Central memory CD4-positive, alpha-beta T cell (primary cell): ENCODE results near the gene AS3MT.
A peak's percentile ranks its signal among the peaks of the same experiment; 100 is the strongest.

Experiments
- DNase-seq: peaks from one replicate; pipeline ENCODE4 v3.0.0; 2022

AS3MT gene

GRCh38 chr10:102856758-102857424 lies 12.4 kb upstream of the AS3MT start:
- DNase-seq, result no peak

- DNase-seq, result no peak
Observed at GRCh38 chr10:102859911-102860310, 9.4 kb upstream of the AS3MT start.

- DNase-seq, result no peak
Observed at GRCh38 chr10:102863660-102864059, 5.6 kb upstream of the AS3MT start.

GRCh38 chr10:102865620-102866019 lies 3.6 kb upstream of the AS3MT start:
- no peak for DNase-seq

GRCh38 chr10:102868911-102869257 lies 386 bp upstream of the AS3MT start:
- no peak for DNase-seq

- DNase-seq, result no peak
Observed at GRCh38 chr10:102870221-102870620, 951 bp downstream of the AS3MT start.

- no peak for DNase-seq
Observed at GRCh38 chr10:102872163-102872562, 2.9 kb downstream of the AS3MT start.

GRCh38 chr10:102876747-102877153 lies 7.5 kb downstream of the AS3MT start:
- DNase-seq, result no peak

- DNase-seq, result no peak
Observed at GRCh38 chr10:102878629-102879028, 9.4 kb downstream of the AS3MT start.

- DNase-seq, result no peak
Observed at GRCh38 chr10:102880256-102880655, 11.0 kb downstream of the AS3MT start.

GRCh38 chr10:102888048-102888447 lies 18.8 kb downstream of the AS3MT start:
- DNase-seq, result no peak

GRCh38 chr10:102894466-102895213 lies 25.4 kb downstream of the AS3MT start:
- DNase-seq, result no peak

GRCh38 chr10:102900006-102900405 lies 30.7 kb downstream of the AS3MT start:
- DNase-seq, result no peak

GRCh38 chr10:102904346-102904745 lies 35.1 kb downstream of the AS3MT start:
- no peak for DNase-seq

GRCh38 chr10:102906507-102906906 lies 37.2 kb downstream of the AS3MT start:
- no peak for DNase-seq

- no peak for DNase-seq
Observed at GRCh38 chr10:102914781-102915180, 45.5 kb downstream of the AS3MT start.

- no peak for DNase-seq
Observed at GRCh38 chr10:102916173-102916572, 46.9 kb downstream of the AS3MT start.

- peak; percentile 79 for DNase-seq
Observed at GRCh38 chr10:102917314-102917961, 48.2 kb downstream of the AS3MT start.

- DNase-seq, result peak; percentile 100
Observed at GRCh38 chr10:102917962-102918816, 48.9 kb downstream of the AS3MT start, which contains the start of gene CNNM2. CNNM2 (plus strand) TSS chr10:102918294; CDS start chr10:102918481, 187 bp downstream.

GRCh38 chr10:102918817-102919245 lies 49.6 kb downstream of the AS3MT start:
- DNase-seq, result peak; percentile 31

- peak; percentile 1 for DNase-seq
Observed at GRCh38 chr10:102919246-102919959, 50.1 kb downstream of the AS3MT start.
